ENCODE data around the gene PGBD1. TPM values are rescaled to one million over a fixed set of nuclear protein-coding genes. Genes with fewer than 3 reads are reported as not detected.

Gene PGBD1
- total and polyA plus RNA-seq, 2 of the 13 experiments (the other 11 are each of a cell fraction or from before 2014, with no cell fraction given), result 3.6 to 6.9 TPM

GRCh38 chr6:28281288-28282064 lies at the start of gene PGBD1 (continued):
- TF ChIP-seq MXD1 (CRISPR knock-in tag; IDR thresholded peaks at IDR 0.05) (peak; percentile 45; the same call in 1 of the 2 replicates), ZNF572 (CRISPR knock-in tag; IDR thresholded peaks at IDR 0.05) (no peak), ZNF414 (CRISPR knock-in tag; IDR thresholded peaks at IDR 0.05) (peak; percentile 90; the same call in 1 of the 2 replicates), MNT (IDR thresholded peaks at IDR 0.05) (no peak), STAG1 (CRISPR knock-in tag; IDR thresholded peaks at IDR 0.05) (peak; percentile 49), FOXP1 (IDR thresholded peaks at IDR 0.05) (no peak), FOXP1 (CRISPR knock-in tag; IDR thresholded peaks at IDR 0.05) (no peak), ZNF782 (CRISPR knock-in tag; IDR thresholded peaks at IDR 0.05; ENCODE audit: borderline replicate concordance) (peak; percentile 70; the same call in 1 of the 2 replicates), MTF1 (CRISPR knock-in tag; IDR thresholded peaks at IDR 0.05) (no peak), BCL6 (CRISPR knock-in tag; IDR thresholded peaks at IDR 0.05) (no peak; the same call in 1 of the 2 replicates), ZNF251 (CRISPR knock-in tag; IDR thresholded peaks at IDR 0.05) (no peak), CEBPZ (IDR thresholded peaks at IDR 0.05; ENCODE audit: low read length) (no peak), ZNF44 (CRISPR knock-in tag; IDR thresholded peaks at IDR 0.05) (no peak), EEA1 (CRISPR knock-in tag; IDR thresholded peaks at IDR 0.05; ENCODE audit: borderline replicate concordance) (no peak), ZNF672 (CRISPR knock-in tag; IDR thresholded peaks at IDR 0.05) (no peak), MAFG (CRISPR knock-in tag; IDR thresholded peaks at IDR 0.05) (no peak), KDM1A (CRISPR knock-in tag; IDR thresholded peaks at IDR 0.05) (no peak), FOXP4 (CRISPR knock-in tag; IDR thresholded peaks at IDR 0.05) (0 out of 2 replicates have a peak, but pooled peaks have one; percentile 41), MYC (CRISPR knock-in tag; IDR thresholded peaks at IDR 0.05; ENCODE audit: borderline replicate concordance) (peak; percentile 63; the same call in 1 of the 2 replicates)

Measured in HepG2 (cell line).